GM12874 (cell line): ENCODE measurements around the gene DCTN3.

Experiments
- TF ChIP-seq, protein P1 (sequence below): IDR thresholded peaks from 2 replicates; pipeline ENCODE4 v1.5.1; 2011; ENCODE audit warnings: low read depth, mild to moderate bottlenecking, control low read depth, low read length, moderate library complexity; ENCODE audit not compliant: insufficient read depth

Gene DCTN3

DNA sequence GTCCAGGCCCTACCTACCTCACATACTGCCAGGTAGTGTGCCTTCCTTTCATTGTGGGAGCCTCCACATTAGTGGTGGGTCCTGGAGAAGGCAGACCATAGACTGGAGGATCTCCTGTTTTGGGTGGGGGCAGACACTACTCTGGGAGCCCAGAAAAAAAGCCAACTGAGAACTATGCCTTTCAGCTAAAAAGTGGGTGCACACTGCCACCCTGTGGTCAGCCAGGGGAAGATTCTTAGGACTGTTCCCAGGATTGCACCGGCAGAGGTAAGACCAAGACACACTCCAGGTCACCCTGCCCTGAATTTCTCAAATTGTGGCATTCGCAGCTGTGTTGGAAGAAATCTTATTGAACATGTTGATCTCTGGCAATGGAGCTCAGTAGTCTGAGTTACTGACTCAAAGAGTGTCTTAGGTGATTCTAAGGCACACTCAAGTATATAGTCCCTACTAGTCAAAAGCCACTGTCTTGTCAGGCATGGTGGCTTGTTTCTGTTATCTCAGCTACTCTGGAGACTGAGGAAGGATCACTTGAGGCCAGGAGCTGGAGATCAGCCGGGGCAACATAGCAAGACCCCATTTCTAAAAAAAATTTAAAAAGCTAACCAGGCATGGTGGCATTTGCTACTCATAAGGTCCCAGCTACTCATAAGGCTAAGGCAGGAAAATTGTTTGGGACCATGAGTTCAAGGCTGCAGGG, 13.7 kb upstream of the DCTN3 start:
- TF ChIP-seq, protein P1, sequence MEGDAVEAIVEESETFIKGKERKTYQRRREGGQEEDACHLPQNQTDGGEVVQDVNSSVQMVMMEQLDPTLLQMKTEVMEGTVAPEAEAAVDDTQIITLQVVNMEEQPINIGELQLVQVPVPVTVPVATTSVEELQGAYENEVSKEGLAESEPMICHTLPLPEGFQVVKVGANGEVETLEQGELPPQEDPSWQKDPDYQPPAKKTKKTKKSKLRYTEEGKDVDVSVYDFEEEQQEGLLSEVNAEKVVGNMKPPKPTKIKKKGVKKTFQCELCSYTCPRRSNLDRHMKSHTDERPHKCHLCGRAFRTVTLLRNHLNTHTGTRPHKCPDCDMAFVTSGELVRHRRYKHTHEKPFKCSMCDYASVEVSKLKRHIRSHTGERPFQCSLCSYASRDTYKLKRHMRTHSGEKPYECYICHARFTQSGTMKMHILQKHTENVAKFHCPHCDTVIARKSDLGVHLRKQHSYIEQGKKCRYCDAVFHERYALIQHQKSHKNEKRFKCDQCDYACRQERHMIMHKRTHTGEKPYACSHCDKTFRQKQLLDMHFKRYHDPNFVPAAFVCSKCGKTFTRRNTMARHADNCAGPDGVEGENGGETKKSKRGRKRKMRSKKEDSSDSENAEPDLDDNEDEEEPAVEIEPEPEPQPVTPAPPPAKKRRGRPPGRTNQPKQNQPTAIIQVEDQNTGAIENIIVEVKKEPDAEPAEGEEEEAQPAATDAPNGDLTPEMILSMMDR: peak; percentile 79

DNA sequence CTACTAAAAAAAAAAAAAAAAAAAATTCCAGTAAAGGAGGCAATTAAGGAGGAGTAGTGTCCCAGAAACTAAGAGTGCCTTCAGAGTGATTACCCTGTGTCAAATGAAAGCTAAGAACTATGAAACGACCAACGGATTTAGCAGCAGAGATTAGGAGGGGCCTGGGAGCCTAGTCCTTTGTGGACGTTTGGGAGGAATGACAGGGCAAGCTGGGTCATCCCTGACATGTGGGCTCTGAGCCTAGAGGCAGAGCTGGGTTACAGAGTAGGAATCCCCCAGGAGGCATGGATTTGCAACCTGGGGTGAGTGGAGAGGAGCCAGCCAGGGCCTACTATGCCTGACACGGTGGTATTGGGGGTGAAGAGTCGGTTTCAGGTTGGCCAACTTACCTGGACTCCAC, 12.9 kb upstream of the DCTN3 start:
- TF ChIP-seq, protein P1: no peak

DNA sequence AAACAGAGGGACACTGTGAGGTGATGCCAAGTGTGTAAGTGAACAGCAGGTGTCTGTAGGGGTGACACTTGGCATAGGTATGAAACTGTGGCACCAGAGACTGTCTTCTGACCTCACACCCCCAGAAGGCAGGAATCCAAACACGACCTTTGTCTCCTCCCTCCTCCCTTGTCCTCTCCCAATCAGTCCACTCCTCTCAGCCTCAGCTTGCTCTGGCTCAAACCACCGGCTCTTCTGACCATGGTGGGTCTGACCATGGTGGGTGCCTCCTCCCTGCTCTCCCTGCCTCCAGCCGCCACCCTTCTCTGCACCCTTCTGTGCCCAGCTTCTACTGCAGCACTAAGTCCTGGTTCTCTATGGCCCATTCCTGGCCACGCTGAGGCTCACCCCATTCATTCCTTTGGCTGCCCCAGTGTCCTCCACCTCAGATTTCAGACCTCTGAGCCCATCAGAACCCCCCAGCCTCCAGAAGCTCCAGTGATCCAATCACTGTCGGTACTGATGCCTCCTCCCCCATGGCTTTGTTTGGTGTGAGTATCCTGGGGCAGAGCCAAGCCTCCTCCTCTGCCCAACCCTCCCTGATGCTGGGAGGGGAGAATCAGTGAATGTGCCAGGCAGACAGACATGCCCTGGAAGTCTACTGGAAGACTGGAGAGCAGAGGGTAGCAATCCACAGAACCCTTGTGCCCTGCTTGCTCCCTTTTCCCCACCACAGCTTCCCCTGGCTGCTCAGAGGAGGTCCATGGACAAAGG, 10.3 kb upstream of the DCTN3 start:
- TF ChIP-seq, protein P1: no peak

DNA sequence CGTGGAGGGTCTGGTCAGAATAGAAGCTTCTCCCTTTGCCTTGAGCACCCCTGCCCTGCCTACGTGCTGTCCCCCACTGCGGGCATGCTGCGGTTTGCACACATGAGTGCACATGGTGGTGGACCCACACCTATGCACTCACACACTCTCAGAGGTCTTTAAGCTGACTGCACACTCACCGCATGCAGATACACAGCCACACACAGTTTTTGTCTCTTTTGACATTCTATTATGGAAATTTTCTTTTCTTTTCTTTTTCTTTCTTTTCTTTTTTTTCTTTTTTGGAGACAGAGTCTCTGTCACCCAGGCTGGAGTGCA, 9.2 kb upstream of the DCTN3 start:
- TF ChIP-seq, protein P1: no peak

DNA sequence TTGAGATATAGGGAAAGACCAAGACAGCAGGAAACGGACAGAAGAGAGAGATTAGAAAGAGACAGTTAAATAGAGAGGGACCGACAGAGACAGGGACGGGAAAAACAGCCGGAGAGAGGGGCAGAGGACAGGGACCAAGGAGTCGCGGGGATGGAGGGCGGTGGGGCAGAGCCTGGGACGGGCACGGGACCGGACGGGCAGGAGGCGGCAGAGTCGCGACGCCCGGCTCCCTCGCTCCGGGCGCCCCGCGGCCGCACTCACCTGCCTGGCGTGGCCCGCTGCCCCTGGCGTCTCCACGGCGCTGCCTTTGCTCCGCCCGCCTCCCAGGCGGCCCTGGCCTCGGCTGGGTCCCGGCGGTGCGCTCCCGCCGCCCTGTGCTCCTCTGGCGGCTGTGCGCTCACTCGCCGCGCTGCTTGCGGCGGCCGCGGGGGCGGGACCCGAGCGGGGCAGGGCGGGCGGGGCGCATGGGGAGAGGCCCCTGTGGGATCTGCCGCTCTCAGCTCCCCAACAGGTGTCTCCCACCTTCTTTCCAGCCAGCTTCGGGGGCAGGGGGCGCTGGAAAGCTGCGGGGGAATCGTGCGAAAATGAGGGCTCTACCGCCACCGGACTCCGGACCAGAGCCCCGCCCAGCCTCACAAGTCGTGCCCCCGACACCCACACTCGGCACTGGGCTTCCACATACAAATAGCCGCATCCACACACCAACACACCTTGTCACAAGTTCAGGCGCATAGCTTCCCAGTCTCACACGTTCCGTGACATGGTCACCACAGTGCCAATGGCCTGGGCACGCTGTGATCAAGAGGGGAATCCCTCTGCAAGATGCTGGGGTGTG, 8.6 kb upstream of the DCTN3 start, which contains the start of gene ARID3C:
TSS of gene ARID3C (minus strand) at position 411 of the 835 bp plus-strand sequence. CDS start 1,052 bp downstream, outside the sequence.
- TF ChIP-seq, protein P1: no peak

DNA sequence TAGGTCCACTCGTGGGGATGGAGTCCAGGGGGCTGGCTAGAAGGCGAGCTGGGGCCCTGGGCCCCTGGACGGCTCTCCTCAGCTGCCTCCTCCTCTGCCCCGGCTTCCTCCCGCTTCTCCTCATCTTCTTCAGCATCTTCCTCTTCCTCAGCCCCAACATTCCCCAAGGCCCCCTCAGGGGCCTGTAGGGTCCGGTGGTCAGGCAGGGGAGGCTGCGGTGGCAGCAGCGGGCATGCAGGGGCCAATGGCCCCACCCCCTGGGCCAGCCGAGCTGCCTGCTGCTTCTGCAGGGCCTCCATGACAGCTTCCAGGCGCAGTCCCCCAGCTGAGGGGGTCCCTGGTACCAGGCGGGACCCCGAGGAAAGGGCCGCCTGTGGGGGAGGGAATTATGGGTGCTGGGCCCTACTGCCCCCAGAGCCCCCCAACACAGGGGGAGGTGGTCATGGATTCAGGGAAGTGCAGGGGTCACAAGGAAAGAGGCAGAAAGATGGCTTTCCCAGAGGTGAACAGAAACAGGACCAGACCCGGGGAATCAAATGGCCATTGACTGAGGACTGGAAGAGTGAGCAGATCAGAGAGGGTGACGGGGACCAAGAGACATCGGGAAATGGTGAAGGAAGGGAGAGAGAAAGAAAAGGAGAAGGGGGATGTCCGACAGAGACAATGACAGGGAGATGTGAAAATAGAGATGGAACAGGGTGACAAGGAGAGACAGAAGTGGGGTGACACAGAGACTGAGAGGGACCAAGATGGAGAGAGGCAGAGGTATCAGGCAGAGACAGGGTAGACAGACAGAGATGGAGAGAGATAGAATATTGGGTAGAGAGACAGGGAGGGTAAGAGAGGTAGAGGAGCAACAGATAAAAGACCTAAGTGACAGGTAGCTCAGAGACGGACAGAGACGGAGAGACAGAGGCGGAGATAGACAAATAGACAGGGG, 7.7 kb upstream of the DCTN3 start:
- TF ChIP-seq, protein P1: no peak
